Skin epidermis (tissue), 12 donors: ENCODE measurements around the gene CLN5.
A peak's percentile ranks its signal among the peaks of the same experiment; 100 is the strongest.

Source experiments
- H3K27ac ChIP-seq, 21 experiments: fragments of 200-600 bp; sonication (generic) in 11 of 21; one replicate each; pipeline ENCODE4 v1.5.0; 2020; ENCODE audit warnings: mild to moderate bottlenecking in 3 of 21, inconsistent platforms in 2 of 21, moderate library complexity in 2 of 21
- H3K4me3 ChIP-seq, 7 experiments: fragments of 200-600 bp; sonication (generic) in 2 of 7; one replicate each; pipeline ENCODE4 v1.5.0; 2020; ENCODE audit warnings: inconsistent platforms in 2 of 7, mild to moderate bottlenecking in 2 of 7, moderate library complexity in 1 of 7

Gene CLN5

DNA sequence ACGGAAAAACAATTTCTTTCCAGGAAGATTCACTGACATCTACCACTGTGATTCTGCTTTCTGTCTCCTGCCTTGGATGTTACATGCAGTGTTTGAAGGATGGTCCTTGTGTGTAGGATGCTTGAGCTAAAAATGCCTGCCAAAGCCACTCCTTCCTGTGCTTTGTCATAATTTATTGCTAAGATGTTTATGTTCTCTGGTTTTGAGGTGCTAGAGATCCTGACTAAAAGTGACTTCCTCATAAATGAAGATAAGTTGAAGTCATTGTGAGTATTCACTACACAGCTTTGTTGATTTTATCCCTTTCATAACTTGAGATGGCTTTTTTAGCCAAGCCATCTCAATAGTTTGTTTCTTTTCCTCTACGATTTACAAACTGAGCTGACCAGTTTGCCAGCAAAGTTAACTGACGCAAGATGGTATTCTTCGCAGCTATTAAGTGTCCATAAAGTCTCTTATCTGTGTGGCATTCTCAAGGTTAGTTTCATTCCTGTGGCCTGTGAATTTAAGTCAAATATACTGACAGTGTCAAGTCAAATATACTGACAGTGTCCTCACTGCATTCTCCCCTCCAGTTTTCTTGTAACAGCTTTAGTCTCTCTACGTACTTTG lies 50.8 kb downstream of the CLN5 start:
- Histone ChIP-seq H3K27ac (no peak overlapping the region), H3K4me3 (no peak overlapping the region)

DNA sequence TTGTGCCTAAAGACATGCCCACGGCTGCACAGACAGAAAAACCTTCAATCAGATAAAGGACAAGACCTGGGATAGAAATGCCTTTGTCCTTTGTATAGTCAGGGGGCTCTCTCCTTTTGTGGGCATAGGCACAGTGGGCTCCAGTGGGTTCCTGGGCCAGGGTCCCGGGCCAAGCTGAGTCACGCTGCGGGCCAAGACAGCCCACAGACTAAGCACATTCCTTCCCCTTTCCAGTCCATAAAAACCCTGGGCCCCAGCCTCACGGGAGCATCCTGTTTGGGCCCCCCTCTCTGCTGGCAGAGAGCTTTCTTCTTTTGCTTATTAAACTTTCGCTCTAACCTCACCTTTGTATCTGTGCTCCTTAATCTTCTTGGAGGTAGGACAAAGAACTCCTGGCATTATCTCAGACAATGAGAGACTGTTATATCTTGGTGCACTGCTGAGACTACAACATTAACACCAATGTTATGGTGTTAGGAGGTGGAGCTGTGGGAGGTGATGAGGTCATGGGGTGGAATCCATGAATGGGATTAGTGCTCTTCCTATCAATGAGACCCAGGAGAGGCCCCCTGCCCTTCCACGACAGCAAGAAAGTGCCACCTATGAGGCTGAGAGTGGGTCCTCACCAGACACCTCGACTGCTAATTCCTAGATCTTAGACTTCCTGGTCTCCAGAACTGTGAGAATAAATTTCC lies 55.9 kb downstream of the CLN5 start:
- H3K27ac ChIP-seq: peak overlapping the region in 1 of 21 experiments; percentile 11
- no peak overlapping the region for H3K4me3 ChIP-seq

DNA sequence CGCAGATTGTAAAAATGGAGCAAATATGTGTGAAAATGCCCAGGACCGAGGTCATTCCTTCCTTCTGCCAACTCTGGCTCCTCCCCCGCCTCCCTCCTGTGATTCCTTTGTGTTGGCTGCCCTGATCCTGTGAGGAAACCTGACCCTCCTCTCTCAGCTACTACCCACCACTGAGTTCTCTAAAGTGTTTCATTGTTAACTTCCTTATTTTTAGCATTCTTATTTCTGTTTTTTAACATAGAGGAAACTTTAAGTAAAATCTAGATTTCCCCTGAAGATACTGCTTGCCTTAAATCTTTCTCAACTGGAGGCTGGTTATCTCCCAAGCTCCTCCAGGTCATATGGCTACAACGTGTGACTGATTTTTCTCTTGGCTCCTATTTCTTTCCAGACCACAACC lies 56.8 kb downstream of the CLN5 start:
- Histone ChIP-seq H3K4me3 (no peak overlapping the region), H3K27ac (no peak overlapping the region)

GRCh38 chr13:77053192-77053591 lies 61.3 kb downstream of the CLN5 start:
- H3K27ac ChIP-seq: no peak overlapping the region
- no peak overlapping the region for H3K4me3 ChIP-seq
